ENCODE data around the gene MYOM3.

Gene MYOM3

GRCh38 chr1:24075946-24076345 is 36.0 kb downstream of the MYOM3 start:
- TF ChIP-seq RAD21 (IDR thresholded peaks at IDR 0.05; ENCODE audit: low read depth) (no peak), FOXM1 (IDR thresholded peaks at IDR 0.05; ENCODE audit: borderline replicate concordance, low read depth) (no peak)

- TF ChIP-seq CREB1 (IDR thresholded peaks at IDR 0.05; ENCODE audit: low read depth), result no peak
- no peak for TF ChIP-seq EP300 (IDR thresholded peaks at IDR 0.05; ENCODE audit: borderline replicate concordance)
- TF ChIP-seq RAD21 (IDR thresholded peaks at IDR 0.05; ENCODE audit: low read depth), result no peak
- no peak for TF ChIP-seq EGR1 (IDR thresholded peaks at IDR 0.05)
- no peak for TF ChIP-seq TAF1 (IDR thresholded peaks at IDR 0.05; ENCODE audit: low read depth)
- no peak for TF ChIP-seq TCF12 (IDR thresholded peaks at IDR 0.05; ENCODE audit: low read depth)
- no peak for TF ChIP-seq NFIC (IDR thresholded peaks at IDR 0.05)
- TF ChIP-seq TEAD4 (IDR thresholded peaks at IDR 0.05), result no peak
- no peak for TF ChIP-seq REST (IDR thresholded peaks at IDR 0.05; ENCODE audit: low read depth)
- TF ChIP-seq YY1 (IDR thresholded peaks at IDR 0.05; ENCODE audit: low read depth), result no peak
- no peak for TF ChIP-seq FOXM1 (IDR thresholded peaks at IDR 0.05; ENCODE audit: borderline replicate concordance, low read depth)
- no peak for TF ChIP-seq MAX (IDR thresholded peaks at IDR 0.05)
- TF ChIP-seq USF1 (IDR thresholded peaks at IDR 0.05), result no peak
Observed at GRCh38 chr1:24075590-24075854, 36.4 kb downstream of the MYOM3 start.

- TF ChIP-seq ZBTB7A (IDR thresholded peaks at IDR 0.05; ENCODE audit: low read depth) (no peak), RAD21 (IDR thresholded peaks at IDR 0.05; ENCODE audit: low read depth) (peak; percentile 33)
Observed at GRCh38 chr1:24074817-24075589, 36.9 kb downstream of the MYOM3 start.

- TF ChIP-seq EGR1 (IDR thresholded peaks at IDR 0.05) (no peak), MAX (IDR thresholded peaks at IDR 0.05) (no peak), TCF12 (IDR thresholded peaks at IDR 0.05; ENCODE audit: low read depth) (no peak), CEBPB (IDR thresholded peaks at IDR 0.05) (no peak), EP300 (IDR thresholded peaks at IDR 0.05; ENCODE audit: borderline replicate concordance) (no peak), REST (IDR thresholded peaks at IDR 0.05; ENCODE audit: low read depth) (no peak), FOXM1 (IDR thresholded peaks at IDR 0.05; ENCODE audit: borderline replicate concordance, low read depth) (no peak), ZBTB7A (IDR thresholded peaks at IDR 0.05; ENCODE audit: low read depth) (no peak), USF1 (IDR thresholded peaks at IDR 0.05) (no peak), TAF1 (IDR thresholded peaks at IDR 0.05; ENCODE audit: low read depth) (no peak), NFIC (IDR thresholded peaks at IDR 0.05) (no peak), YY1 (IDR thresholded peaks at IDR 0.05; ENCODE audit: low read depth) (no peak), TEAD4 (IDR thresholded peaks at IDR 0.05) (no peak), CREB1 (IDR thresholded peaks at IDR 0.05; ENCODE audit: low read depth) (no peak), RAD21 (IDR thresholded peaks at IDR 0.05; ENCODE audit: low read depth) (no peak)
Observed at GRCh38 chr1:24074196-24074595, 37.7 kb downstream of the MYOM3 start.

- no peak for TF ChIP-seq TAF1 (IDR thresholded peaks at IDR 0.05; ENCODE audit: low read depth)
- no peak for TF ChIP-seq TCF12 (IDR thresholded peaks at IDR 0.05; ENCODE audit: low read depth)
- TF ChIP-seq CEBPB (IDR thresholded peaks at IDR 0.05), result no peak
- no peak for TF ChIP-seq CREB1 (IDR thresholded peaks at IDR 0.05; ENCODE audit: low read depth)
Observed at GRCh38 chr1:24071941-24072340, 40.0 kb downstream of the MYOM3 start.

GRCh38 chr1:24070821-24071393 is 41.0 kb downstream of the MYOM3 start:
- TF ChIP-seq MAX (IDR thresholded peaks at IDR 0.05) (peak; percentile 73), RAD21 (IDR thresholded peaks at IDR 0.05; ENCODE audit: low read depth) (peak; percentile 89), YY1 (IDR thresholded peaks at IDR 0.05; ENCODE audit: low read depth) (no peak)

All from Ishikawa (cell line).